Measurements from ENCODE around the gene OR6B3. TPM values are rescaled to one million over a fixed set of nuclear protein-coding genes. Genes with fewer than 3 reads are reported as not detected.

The OR6B3 gene
- total and polyA plus RNA-seq, 2 donors (not counting 1 experiment from before 2014, with no cell fraction given): not detected

DNA sequence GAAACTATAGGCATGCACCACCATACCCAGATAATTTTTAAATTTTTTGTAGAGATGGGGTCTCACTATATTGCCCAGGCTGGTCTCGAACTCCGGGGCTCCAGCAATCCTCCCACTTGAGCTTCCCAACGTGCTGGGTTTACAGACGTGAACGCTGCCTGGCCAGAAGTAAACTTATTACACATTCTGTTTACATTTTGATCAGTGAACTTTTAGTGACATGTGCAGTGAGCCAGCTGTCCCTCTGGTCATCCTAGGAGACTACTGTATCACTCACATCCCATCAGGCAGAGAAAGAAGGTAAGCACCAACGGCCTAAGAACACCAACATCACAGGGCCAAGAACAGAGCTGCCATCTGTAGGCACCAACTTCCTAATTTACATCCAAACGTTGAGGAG, 50.3 kb downstream of the OR6B3 start:
- H3K9ac ChIP-seq (ENCODE audit: insufficient read depth, low read length): no peak overlapping the region

DNA sequence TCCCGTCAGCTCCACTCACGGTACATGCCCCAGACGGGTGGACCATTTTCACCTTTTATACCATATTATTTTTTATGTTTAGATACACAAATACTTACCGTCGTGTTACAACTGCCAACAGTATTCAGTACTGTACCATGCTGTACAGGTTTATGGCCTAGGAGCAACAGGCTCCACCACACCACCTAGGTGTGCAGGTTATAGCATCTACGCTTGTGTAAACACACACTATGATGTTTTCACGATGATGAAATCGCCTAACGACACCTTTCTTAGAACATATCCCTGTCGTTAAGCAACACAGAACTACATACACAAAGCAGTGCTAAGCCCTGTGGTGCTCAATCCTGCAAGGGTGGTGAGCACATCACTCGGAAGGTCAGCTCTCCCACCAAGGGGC, 52.6 kb downstream of the OR6B3 start:
- no peak overlapping the region for H3K4me3 ChIP-seq (replicated peaks in 1 of 4; ENCODE audit: control extremely low read depth in 1 of 4, insufficient read depth in 1 of 4, low read depth in 3 of 4, low read length in 4 of 4)
- no peaks in the 10 kb centered on the region for H3K4me1 ChIP-seq (ENCODE audit: control insufficient read depth, extremely low read depth, insufficient read depth, low read length)
- H3K4me2 ChIP-seq (ENCODE audit: extremely low read depth, insufficient read depth, low read length): no peak overlapping the region
- TF ChIP-seq EZH2 (IDR thresholded peaks at IDR 0.05; ENCODE audit: low read length, missing control alignments) (no peak), CTCF (conservative IDR thresholded peaks at IDR 0.05 in 1 of 2, IDR thresholded peaks at IDR 0.05 in 1 of 2; ENCODE audit: low read depth in 1 of 2, low read length in 2 of 2) (no peak)
- no peak overlapping the region for H3K9ac ChIP-seq (ENCODE audit: insufficient read depth, low read length)
- H3K27ac ChIP-seq (ENCODE audit: insufficient read depth, low read length): no peak overlapping the region
- no peaks in the 10 kb centered on the region for H3K27me3 ChIP-seq (ENCODE audit: control insufficient read depth, insufficient read depth, low read length)
- H2AFZ ChIP-seq (ENCODE audit: low read length): no peak overlapping the region
- H4K20me1 ChIP-seq (ENCODE audit: control insufficient read depth, extremely low read depth, insufficient read depth, low read length): no peaks in the 10 kb centered on the region
- H3K9me3 ChIP-seq (ENCODE audit: control insufficient read depth, insufficient read depth, low read depth, low read length): no peaks in the 10 kb centered on the region
- H3K36me3 ChIP-seq (ENCODE audit: control insufficient read depth, insufficient read depth, low read length): peaks cover 7% of the 10 kb centered on the region
- no peaks in the 10 kb centered on the region for H3K79me2 ChIP-seq (ENCODE audit: control insufficient read depth, insufficient read depth, low read length)
- DNase-seq (ENCODE audit: low read depth in 2 of 2): no peak

More for the DNA sequence above, 50.3 kb downstream of the OR6B3 start:
- H3K9me3 ChIP-seq (ENCODE audit: control insufficient read depth, insufficient read depth, low read depth, low read length): no peaks in the 10 kb centered on the region
- DNase-seq (ENCODE audit: low read depth in 2 of 2): no peak
- H3K27me3 ChIP-seq (ENCODE audit: control insufficient read depth, insufficient read depth, low read length): no peaks in the 10 kb centered on the region
- H3K4me2 ChIP-seq (ENCODE audit: extremely low read depth, insufficient read depth, low read length): no peak overlapping the region
- H3K27ac ChIP-seq (ENCODE audit: insufficient read depth, low read length): no peak overlapping the region
- no peaks in the 10 kb centered on the region for H3K4me1 ChIP-seq (ENCODE audit: control insufficient read depth, extremely low read depth, insufficient read depth, low read length)
- no peak for TF ChIP-seq CTCF (conservative IDR thresholded peaks at IDR 0.05 in 1 of 2, IDR thresholded peaks at IDR 0.05 in 1 of 2; ENCODE audit: low read depth in 1 of 2, low read length in 2 of 2)
- TF ChIP-seq EZH2 (IDR thresholded peaks at IDR 0.05; ENCODE audit: low read length, missing control alignments): no peak
- H3K4me3 ChIP-seq (replicated peaks in 1 of 4; ENCODE audit: control extremely low read depth in 1 of 4, insufficient read depth in 1 of 4, low read depth in 3 of 4, low read length in 4 of 4): no peak overlapping the region
- no peak overlapping the region for H2AFZ ChIP-seq (ENCODE audit: low read length)
- H3K36me3 ChIP-seq (ENCODE audit: control insufficient read depth, insufficient read depth, low read length): peaks cover 7% of the 10 kb centered on the region
- no peaks in the 10 kb centered on the region for H3K79me2 ChIP-seq (ENCODE audit: control insufficient read depth, insufficient read depth, low read length)
- H4K20me1 ChIP-seq (ENCODE audit: control insufficient read depth, extremely low read depth, insufficient read depth, low read length): no peaks in the 10 kb centered on the region

GRCh38 chr2:239997686-239998409, 55.5 kb downstream of the OR6B3 start:
- Histone ChIP-seq H4K20me1 (ENCODE audit: control insufficient read depth, extremely low read depth, insufficient read depth, low read length) (no peaks in the 10 kb centered on the region), H3K27ac (ENCODE audit: insufficient read depth, low read length) (no peak overlapping the region), H3K9ac (ENCODE audit: insufficient read depth, low read length) (no peak overlapping the region), H3K4me3 (replicated peaks in 1 of 4; ENCODE audit: control extremely low read depth in 1 of 4, insufficient read depth in 1 of 4, low read depth in 3 of 4, low read length in 4 of 4) (no peak overlapping the region), H2AFZ (ENCODE audit: low read length) (no peak overlapping the region), H3K79me2 (ENCODE audit: control insufficient read depth, insufficient read depth, low read length) (no peaks in the 10 kb centered on the region), H3K9me3 (ENCODE audit: control insufficient read depth, insufficient read depth, low read depth, low read length) (no peaks in the 10 kb centered on the region), H3K4me2 (ENCODE audit: extremely low read depth, insufficient read depth, low read length) (no peak overlapping the region), H3K27me3 (ENCODE audit: control insufficient read depth, insufficient read depth, low read length) (no peaks in the 10 kb centered on the region), H3K4me1 (ENCODE audit: control insufficient read depth, extremely low read depth, insufficient read depth, low read length) (no peaks in the 10 kb centered on the region), H3K36me3 (ENCODE audit: control insufficient read depth, insufficient read depth, low read length) (peaks cover 7% of the 10 kb centered on the region)
- DNase-seq (ENCODE audit: low read depth in 2 of 2): no peak
- TF ChIP-seq EZH2 (IDR thresholded peaks at IDR 0.05; ENCODE audit: low read length, missing control alignments) (no peak), CTCF (conservative IDR thresholded peaks at IDR 0.05 in 1 of 2, IDR thresholded peaks at IDR 0.05 in 1 of 2; ENCODE audit: low read depth in 1 of 2, low read length in 2 of 2) (no peak)

Other genes starting within 250 kb of the OR6B3 start
- 70.4 and 77.8 TPM in 2 replicates for gene NDUFA10, start 28.2 kb downstream of the OR6B3 start, total RNA-seq
- 122 and 126 TPM in 2 replicates for gene NDUFA10, start 28.2 kb downstream of the OR6B3 start, polyA plus RNA-seq
- not detected in 2 replicates for gene OR6B2, start 23.1 kb downstream of the OR6B3 start, total RNA-seq
- gene OR6B2, start 23.1 kb downstream of the OR6B3 start, polyA plus RNA-seq: not detected in 2 replicates
- 104 and 135 TPM in 2 replicates for gene COPS9, start 82.8 kb upstream of the OR6B3 start, total RNA-seq
- 176 and 191 TPM in 2 replicates for gene COPS9, start 82.8 kb upstream of the OR6B3 start, polyA plus RNA-seq
- not detected in 2 replicates for gene OTOS, start 87.1 kb upstream of the OR6B3 start, total RNA-seq
- not detected in 2 replicates for gene OTOS, start 87.1 kb upstream of the OR6B3 start, polyA plus RNA-seq

All from fibroblast of lung (primary cell).